Ureter (tissue), 1 donor: ENCODE results near the gene GBA2. TPM values are rescaled to one million over a fixed set of nuclear protein-coding genes. Genes with fewer than 3 reads are reported as not detected.

Experiments
- DNase-seq: peaks from one replicate; pipeline ENCODE4 v3.0.0-alpha.2; 2020; ENCODE audit warnings: low spot score
- total RNA-seq: library from RNA; stranded (reverse); gene quantifications from one replicate; pipeline ENCODE4 v1.2.4, GENCODE V29; 2023
- donor health status: DM: yes; HTN: yes; CAD: no.

GBA2 gene
- total RNA-seq, 1 donor from 2014 or later: 108 TPM

DNA sequence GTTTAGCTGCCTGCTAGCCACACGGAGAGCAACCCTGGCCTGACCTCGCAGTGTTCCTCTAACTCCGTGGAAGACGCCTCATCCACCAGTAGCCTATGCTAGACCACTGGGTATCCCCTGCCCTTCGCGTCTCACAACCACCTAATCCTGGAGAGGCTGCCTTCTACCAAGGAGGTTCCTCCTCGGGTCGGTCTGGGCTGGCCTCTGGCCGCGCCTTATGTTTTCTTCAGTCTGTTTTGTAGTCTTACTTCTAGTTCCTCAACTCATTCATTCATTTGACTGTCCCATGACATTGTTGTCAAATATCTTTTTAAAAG, 57.7 kb downstream of the GBA2 start:
- DNase-seq: no peak

DNA sequence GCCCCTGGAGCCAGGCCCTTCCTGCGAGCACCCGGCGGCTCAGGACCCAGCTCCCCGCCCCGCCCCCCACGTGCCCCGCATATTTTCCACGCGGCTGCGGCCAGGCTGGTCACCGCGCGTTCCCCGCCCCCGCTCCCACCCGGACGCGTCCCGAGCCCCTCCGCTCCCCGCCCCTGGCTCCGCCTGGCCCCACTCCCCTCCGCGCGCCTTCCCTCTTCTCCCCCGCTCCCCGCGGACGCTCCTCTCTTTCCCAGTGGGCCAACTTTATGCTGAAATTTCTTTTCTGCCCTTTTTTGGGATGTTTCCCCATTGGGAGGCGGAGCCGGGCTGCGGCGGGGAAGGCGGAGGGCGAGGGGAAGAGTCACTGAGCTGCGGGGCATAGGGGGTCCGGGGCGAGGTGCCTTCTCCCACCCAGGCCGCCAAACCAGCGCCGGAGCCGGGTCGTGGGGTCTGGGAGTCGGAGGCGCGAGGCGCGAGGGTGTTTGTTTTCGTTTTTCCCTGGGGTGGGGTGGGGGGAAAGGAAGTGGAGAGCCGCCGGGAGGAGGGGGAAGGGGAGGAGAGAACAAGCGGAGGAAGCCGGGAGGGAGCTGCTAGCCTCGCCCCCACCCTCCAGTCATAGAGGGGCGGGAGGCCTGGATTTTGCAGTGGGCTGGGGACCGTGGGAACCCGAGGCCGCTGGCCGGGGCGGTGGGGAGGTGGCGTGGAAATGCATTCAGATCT, 58.3 kb downstream of the GBA2 start:
- peak; percentile 87 for DNase-seq

DNA sequence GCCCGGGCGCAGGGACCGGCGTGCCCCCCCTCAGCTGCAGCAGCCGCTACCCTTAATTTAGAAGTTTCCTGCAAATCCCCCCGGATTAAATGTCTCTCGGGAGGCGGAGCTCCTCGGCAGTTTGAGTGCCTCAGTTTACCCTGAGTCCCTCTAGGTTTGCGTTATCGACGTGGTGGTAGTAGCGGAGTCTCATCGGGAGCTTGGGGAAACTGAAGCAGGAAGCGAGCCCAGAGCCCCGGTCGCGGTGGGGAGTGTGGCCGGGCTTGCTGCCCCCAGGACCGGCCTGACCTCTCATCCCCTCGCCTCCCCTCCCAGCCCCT, 58.8 kb downstream of the GBA2 start:
- no peak for DNase-seq

DNA sequence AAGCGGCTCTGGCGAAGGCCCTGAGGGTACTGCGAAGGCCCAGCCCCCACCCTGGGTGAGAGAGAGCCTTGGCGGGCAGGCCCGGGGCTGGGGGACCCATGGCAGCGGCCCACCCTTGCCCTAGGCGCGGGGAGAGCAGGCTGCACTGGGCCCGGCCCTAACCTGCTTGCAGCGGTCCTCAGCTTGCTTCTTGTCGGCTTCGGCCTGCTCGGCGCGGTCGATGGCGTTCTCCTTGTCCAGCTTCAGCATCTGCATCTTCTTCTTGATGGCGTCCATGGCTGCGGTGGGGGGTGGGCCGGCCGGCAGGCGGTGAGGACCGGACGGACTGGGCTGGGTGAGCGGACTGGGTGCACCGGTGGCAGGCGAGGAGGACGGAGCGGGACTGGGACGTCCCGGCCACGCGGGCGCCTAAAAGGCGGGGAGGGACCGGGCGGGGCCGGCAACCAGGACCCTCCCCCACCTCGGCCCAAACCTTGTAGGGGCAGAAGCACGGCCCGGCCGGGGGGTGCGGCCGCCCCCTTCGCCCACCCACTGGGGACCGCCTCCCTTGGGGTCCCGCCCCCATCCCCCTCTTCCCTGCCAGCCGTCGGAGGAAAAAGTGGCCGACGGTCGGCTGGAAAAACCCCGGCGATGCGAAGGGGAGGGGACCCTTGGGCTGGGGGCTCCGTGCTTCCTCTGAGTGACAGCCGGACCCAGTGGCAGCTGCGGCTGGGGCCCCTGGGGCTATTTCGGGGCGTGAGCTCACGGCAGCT, 59.3 kb downstream of the GBA2 start, which contains the start of gene TPM2:
Gene TPM2, minus strand, starts transcription at position 384 of the 752 bp plus-strand sequence. Its CDS starts 108 bp downstream, at position 276.
- DNase-seq: peak; percentile 87

DNA sequence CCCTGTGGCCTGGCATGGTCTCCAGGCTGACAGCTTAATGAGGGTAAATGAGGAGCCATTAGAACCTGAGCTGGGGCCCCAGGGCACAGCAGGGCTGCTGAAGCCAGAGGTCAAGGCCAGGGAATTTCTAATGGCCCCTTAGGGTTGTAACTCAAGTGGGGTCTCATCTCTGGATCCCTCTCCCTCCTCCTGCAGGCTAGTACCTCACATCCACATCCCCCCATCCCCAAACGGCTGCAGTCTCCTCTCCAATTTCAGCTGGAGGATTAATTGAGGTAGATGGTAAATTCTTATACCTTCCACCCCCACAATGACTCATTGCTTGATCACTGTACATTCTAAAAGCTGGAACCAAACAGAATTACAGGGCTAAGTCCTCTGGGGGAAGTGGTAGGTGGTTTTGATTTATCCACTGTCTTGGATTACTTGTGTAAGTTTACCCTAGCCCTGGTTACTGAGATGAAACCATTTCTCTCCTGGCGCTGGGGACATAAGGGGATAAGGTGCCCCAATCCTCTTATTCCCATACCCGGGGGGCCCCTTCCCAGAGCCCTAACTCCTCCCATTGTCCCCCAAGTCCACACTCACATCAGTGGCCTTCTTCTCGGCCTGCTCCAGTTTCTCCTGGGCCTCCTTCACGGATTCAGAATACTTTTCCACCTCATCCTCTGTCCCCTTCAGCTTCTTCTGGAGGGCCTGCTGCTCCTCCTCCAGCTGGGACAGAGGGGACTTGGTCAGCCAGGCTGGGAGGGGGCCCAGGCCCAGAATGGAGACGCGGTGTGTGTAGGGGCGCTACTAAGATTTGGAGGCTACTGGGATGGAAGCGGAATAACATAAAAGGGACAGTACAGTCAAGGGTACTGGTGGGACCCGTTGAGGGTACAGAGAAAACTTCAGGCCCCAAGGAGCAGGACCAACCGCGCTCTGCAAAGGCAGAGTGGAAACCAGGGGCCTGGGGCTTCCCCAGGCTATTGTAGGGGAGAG, 60.2 kb downstream of the GBA2 start:
- DNase-seq: no peak

DNA sequence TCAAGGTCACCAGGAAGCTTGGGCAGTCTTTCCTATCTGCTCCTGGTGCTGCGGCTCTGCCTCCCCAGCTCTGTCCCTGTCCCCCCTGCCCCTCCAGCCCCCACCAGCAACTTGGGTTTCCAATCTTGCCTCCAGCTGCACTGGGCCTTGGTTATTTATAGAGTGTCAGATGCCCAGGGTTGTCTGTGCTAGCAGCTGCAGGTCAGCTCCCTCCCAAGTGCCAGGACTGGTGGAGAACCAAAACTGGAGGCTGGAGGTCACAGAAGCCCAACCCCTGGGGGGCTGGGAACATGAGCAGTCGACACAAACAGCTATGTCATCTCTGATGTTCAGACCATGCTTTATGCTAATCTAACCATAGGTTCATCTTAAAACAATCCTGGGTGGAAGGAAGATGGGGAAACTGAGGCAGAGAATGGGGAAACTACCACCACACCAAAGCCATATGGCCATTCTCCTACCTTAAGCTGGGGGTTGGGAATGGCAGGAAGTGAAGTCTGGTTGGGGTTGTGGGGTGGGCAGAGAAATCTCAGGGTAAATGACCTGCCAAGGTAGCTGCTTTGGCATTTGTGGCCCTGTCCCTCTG, 61.0 kb downstream of the GBA2 start:
- DNase-seq: no peak

DNA sequence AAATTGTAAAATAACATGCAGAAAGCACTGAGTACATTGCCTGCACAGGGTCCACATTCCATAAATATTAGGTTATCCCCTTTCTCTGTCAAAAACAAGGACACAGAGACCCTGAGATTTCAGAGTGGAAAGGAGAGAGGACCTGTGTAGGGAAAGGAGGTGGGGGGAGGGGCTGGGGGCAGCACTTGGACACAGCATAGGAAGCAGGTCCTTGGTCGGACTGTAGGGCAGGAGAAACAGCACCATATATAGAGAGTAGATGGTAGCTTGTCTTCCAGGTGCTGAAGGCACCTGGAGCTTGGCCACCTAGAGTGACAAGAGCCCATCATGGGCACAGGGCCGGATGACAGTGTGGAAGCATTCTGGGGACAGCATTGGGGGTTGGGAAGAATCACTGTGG, 61.7 kb downstream of the GBA2 start:
- no peak for DNase-seq

Other genes with a start within 250 kb of the GBA2 start
- gene TESK1, start 144.0 kb downstream of the GBA2 start, total RNA-seq: 25.6 TPM
- gene CD72, start 130.8 kb downstream of the GBA2 start, total RNA-seq: 2.0 TPM
- 0.52 TPM for gene SIT1, start 98.3 kb downstream of the GBA2 start, total RNA-seq
- gene RMRP, start 91.2 kb downstream of the GBA2 start, total RNA-seq: 3,373 TPM
- gene CCDC107, start 90.9 kb downstream of the GBA2 start, total RNA-seq: 22.4 TPM
- gene ARHGEF39, start 84.0 kb downstream of the GBA2 start, total RNA-seq: 1.0 TPM
- not detected for gene CA9, start 75.3 kb downstream of the GBA2 start, total RNA-seq
- 559 TPM for gene TPM2, start 59.3 kb downstream of the GBA2 start, total RNA-seq
- gene TLN1, start 17.0 kb downstream of the GBA2 start, total RNA-seq: 340 TPM
- gene CREB3, start 16.6 kb downstream of the GBA2 start, total RNA-seq: 30.7 TPM
- 34.3 TPM for gene RGP1, start 59 bp upstream of the GBA2 start, total RNA-seq
- gene MSMP, start 5.0 kb upstream of the GBA2 start, total RNA-seq: not detected
- 21.8 TPM for gene NPR2, start 42.4 kb upstream of the GBA2 start, total RNA-seq
- gene SPAG8, start 63.0 kb upstream of the GBA2 start, total RNA-seq: 6.4 TPM
- gene HINT2, start 65.8 kb upstream of the GBA2 start, total RNA-seq: 40.5 TPM
- gene FAM221B, start 79.5 kb upstream of the GBA2 start, total RNA-seq: 0.26 TPM
- gene TMEM8B, start 80.0 kb upstream of the GBA2 start, total RNA-seq: 32.3 TPM
- gene OR13J1, start 121.2 kb upstream of the GBA2 start, total RNA-seq: not detected
- 7.2 TPM for gene HRCT1, start 157.0 kb upstream of the GBA2 start, total RNA-seq
- gene SPAAR, start 160.3 kb upstream of the GBA2 start, total RNA-seq: 1.9 TPM
- not detected for gene OR2S2, start 208.9 kb upstream of the GBA2 start, total RNA-seq